NCI-H82 treated with DMSO at 0.1 percent for 48 hours (cell line): ENCODE results near the gene INPP4A.

Source experiments
- DNase-seq: peaks from one replicate; lab custom pipeline; 2025; ENCODE audit not compliant: unreplicated experiment; lab: John Stamatoyannopoulos, UW

INPP4A gene

DNA sequence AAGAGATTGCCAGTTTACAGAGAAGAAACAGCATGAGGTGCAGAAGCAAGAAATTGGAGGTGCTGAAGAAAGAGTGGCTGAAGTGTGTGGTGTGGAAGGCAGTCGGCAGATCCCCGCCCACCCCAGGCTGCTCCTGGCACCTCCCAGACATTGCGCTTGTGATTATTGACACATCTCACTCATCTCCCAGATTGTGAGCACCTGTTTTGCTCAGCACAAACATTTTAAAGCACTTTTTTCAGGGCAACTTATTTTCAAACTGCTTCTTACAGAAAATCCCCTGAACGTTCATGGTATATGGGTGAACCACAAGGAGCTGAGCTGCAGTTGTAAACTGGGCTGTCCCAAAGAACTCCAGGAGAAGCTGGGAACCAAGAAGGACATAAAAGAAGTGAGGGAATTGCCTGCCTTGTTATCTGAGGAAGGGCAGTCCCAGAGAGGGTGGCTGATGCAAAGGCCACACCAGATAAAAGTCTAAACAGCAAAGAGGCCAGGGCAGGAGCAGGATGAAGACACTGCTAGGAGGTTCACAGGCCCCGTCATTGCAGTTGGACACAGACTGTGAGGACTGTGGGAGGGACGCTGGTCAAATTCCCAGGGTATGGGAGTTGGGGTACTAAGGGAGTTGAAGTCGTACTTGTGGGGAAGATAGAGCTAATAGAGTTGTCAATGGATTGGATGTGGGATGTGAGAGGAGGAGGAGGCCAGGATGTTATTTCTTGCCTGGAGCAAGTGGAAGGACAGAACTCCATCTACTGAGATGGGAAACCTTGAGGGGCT is 65.1 kb downstream of the INPP4A start:
- no peak for DNase-seq

DNA sequence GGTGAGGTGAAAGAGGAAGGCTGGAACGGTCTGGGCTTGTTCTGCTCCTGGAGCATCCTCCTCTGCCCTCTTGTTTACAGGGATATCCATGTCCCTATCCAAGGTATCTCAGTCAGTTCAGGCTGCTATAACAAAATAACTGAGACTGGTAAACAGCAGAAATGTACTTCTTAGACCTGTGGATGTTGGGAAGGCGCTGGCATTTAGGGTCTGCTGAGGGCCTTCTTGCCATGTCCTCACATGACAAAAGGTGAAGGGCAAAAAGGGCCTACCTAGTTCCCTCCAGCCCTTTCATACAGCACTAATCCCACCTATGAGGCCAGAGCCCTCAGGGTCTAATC is 65.6 kb downstream of the INPP4A start:
- no peak for DNase-seq

DNA sequence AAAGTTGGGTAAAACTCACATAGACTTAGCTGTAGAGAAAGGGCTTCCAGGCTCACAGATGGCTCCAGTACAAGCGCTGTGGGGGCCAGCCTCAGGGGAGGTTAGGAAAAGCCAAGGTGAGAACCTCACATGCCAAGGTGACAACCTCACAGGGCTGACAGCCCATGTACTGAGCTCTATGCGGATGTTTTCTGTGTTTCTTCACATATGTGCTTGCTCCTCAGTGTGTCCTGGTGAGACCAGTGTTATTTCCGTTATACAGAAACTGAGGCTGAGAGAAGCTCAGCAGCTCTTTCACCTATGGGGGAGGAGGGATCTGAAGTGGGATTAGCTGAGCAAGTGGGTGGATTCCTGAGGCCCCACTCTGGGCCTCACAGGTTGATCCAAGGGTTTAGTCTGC is 67.3 kb downstream of the INPP4A start:
- DNase-seq, result no peak

DNA sequence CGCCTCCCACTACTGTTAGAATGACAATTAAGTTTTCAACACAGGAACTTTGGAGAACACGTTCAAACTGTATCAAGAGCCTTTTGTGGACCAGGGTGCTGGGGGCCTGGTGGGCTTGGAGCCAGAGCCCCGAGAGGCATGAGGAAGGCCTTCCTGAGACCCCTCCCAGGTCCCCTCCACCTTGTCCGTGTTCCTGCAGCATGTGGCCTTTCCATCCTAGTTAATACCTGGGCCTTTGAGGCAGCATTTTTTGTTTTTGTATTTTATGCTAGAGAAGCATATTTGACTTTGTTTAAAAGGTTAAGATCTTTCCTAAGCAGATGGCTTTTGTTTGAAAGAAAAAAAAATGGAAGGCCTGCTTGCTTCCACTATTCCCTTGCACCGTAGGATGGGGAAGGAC is 68.0 kb downstream of the INPP4A start:
- DNase-seq, result no peak

DNA sequence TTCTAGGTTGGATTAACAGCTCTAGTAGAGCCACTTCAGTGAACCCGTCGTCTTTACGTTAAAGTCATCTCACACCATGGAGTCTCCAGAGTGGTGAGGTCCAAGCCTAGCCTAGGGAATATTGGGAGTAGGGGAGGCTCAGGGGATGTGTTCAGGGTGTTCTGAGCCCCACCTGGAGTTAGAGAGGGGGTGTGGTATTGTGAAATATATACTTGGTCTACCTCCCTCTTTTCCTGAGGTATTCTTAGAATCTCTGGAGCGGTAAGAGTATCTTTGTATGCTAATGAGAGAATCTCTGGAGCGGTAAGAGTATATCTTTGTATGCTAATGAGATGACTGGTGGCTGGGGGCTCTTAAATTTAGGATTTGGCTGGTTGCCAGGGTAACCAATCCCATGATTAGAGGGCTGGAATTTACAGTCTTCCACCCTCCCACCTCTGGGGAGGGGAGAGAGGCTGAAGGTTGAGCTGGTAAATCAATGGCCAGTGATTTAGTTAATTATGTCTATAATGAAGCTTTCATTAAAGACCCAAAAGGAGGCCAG is 69.5 kb downstream of the INPP4A start:
- peak; percentile 28 for DNase-seq

DNA sequence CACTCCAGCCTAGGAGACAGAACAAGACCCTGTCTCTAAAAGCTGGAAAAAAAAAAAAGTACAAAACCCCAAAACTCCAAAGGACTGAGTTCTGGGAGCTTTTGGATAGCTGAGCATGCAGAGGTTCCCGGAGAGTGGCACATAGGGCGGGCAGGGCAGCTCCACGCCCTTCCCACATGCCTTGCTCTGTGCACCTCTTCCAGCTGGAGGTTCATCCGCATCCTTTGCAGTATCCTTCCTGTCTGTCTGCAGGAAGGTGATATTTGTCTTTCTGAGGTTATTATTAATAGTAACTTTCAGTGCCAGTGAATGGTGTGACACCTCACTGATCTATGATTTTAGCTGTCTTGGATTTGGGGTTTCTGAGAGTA is 70.2 kb downstream of the INPP4A start:
- no peak for DNase-seq

DNA sequence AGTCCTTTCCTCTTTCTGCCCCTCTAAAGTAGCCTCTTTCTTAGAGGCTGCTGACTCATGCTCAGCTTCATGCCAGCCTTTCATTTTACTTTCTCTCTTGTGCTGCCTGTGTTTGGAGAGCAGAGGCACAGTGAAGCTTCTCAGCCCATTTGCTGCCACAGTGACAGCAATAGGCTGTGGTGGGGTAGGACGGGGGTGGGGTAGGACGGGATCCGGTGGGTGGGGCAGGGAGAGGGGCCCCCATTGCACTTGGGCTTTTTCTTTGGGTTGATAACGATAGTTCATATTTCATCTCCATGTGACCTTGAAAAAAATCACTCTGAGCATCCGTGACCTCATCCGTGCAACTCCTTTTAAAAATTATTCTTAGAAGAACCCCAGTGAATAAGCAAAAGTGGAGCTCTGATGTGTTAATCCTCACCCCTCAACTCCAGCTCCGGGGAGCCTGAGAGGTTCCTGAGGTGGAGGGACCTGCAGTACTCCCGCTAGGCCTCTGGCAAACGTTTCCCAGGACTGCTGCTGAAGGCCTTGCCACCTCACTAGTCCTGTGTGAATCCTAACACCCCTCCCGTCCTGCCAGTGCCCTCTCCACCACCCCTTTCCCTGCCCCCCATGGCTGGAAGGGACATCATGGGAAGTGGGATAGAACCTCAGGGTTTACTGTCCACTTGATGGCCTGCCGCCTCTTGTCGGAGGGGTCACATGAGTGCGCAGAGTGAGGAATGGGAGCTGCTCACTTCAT is 70.8 kb downstream of the INPP4A start:
- no peak for DNase-seq

DNA sequence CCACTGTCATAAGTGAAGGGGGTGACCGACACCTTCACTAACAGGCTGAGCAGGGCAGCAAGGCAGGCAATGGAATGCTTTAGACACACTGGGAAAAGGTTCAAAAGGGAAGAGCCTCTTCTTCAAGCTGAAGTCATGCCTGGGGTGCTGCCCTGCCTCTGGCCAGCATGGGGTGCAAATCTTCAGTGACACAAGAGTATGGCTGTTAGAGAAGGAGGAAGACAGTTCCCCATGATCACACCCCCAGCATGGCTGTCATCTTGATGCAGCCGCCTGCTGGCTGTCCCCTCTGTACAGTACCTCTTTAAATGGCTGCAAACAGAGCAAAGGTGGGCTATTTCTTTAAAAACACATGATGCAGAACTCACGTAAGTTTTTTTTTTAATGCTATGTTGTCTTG is 71.9 kb downstream of the INPP4A start:
- no peak for DNase-seq

DNA sequence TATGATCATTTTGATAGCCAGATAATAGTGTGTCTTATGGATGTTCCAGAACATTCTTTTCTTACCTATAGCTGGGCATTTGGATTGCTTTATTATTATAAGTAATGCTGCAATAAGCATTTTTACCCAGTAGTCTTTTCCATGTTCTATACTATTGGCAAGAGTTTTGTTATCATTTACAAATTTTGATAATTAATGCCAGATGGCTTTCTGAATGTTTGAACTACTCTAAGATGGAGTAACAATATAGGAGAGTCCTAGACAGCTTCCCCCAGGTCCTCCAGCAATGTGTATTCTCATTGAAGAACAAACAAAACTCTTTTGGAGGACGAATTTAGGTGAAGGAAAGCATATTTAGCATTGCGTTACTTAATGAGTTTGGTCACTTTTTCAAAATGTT is 73.0 kb downstream of the INPP4A start:
- no peak for DNase-seq

DNA sequence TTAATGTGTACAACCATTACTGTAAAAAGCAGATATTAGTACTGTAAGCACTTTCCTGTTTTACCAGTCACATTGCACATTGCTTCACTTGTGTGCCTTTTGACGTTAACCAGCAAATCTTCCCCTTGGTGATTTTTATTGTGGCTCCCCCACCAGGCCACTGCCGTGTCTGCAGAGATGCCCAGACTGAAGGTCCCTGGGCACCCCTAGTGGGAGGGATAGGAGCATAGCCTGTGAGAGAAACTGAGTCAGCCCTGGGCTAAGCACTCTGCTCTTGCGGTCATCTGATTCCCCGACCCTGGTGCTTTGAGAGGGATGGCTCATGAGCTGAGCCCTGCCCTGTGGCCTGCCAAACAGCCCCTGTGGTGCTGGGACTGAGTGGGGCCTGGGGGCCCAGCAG is 73.4 kb downstream of the INPP4A start:
- DNase-seq, result no peak

DNA sequence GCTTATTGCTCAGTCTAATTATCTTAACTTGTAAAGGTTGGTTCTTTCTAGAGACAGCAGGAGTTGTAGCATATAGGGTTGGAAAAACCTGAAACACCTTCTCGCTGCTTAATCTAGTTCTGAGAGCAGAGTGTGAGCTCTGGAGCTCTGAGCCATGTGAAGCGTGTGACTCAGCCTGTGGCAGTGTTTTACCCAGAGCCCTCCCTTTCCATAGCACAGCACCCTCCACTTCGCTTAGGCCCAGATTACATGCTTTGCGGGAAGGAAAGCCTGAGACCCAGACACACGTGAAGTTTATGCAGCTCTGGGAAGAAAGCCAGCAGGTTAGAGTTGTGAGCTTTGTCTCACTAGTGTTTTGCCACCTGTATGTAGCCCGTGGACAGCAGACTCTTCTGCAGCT is 74.5 kb downstream of the INPP4A start:
- DNase-seq, result no peak

DNA sequence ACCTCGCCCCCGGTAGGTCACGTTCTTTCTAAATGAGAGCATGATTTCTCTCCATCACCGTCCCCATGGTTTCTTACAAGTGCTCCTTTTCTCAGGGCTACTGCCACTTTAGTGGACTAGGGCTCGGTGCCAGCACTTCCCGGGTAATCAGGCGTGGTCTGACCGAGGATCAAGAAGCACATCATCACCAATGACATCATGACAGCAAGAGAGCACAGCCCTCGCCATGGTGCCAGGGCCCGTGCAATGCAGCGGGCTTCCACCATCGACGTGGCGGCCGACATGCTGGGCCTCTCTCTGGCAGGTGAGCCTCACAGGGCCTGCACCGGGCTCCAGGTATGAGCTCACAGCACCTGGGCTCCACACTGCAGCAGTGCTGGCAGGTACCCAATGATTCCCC is 75.2 kb downstream of the INPP4A start:
- no peak for DNase-seq

DNA sequence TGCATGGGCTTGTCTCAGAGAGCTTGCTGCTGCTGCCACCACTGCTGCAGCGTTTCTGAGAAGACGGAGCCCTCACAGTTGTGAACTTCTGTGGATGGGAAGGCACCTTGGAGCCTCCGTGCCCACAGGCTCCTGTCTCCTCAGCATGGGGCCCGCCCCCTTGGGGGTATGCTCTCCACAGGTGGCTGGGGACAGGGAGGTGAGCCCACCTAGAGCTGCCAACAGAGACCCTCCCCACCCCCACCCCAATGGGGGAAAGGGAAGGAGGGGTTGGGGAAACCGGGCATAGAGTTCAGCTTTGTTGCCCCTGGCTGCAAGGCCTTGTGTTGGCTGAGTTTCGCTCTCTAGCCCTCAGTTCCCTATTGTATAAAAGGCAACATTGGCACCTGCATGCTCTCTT is 76.1 kb downstream of the INPP4A start:
- DNase-seq, result no peak

DNA sequence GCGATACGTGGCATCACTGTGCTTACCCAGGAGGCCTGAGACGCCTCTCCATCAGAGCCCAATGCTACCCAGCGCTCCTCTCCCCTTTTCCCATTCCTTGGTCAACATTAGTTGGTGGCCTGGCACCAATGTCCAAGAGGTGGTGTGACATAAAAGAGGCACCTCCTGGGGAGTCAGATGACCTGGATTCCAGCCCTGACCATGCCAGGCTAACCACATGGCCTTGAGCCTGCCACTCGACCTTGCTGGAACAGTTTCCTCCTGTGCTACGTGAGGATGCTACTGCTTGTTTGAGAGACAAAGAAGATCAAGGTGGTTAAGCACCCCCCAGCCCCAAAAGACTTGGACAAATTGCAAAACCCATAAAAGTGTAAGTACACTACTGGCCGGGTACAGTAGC is 76.6 kb downstream of the INPP4A start:
- no peak for DNase-seq

DNA sequence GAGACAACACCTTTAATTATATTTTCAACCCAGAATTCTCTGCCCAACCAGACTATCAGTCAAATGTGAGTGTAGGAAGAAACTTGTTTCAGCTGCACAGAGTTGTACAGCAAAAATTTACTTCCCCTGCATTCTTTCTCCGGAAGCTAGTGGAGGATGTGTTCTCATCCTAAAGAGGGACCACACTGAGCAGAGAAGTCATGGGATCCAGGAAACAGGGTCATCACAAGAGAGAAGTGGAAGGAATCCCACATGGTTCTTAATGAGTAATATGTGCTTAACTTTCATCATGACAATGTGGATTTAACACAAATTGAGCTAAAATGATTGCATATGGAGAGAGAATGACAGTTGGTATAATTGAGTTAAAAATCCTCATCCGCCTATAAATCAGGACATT is 78.2 kb downstream of the INPP4A start:
- DNase-seq, result no peak

DNA sequence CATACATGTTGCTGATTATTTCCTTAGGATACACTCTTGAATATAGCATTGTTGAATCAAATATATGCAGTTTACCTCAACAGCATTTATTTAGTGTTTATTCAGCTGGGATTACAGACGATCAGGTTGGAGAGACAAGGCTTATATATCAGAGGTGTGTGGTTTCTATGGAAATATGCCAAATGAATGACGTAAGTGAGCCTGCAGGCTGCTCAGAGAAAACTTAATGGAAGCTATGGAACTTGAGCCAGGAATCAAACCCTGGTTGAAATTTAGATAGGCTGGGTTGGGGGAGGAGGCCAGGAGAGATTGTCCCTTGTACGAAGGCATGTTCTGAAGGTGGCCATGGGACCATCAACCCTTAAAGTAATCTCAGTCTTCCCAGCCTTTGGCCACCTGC is 79.5 kb downstream of the INPP4A start:
- no peak for DNase-seq

DNA sequence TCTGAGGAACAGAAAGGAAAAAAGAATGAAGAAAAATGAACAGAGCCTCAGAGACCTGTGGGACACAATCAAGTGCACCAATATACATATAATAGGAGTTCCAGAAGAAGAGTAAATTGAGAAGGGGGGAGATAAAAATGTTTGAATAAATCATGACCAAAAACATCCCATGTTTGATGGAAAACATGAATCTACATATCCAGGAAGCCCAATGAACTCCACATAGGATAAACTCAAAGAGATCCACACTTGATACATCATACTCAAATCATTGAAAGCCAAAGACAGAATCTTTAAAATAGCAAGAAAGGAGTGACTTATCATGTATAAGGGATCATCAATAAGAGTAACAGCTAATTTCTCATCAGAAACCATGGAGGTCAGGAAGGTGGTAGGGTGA is 83.7 kb downstream of the INPP4A start:
- DNase-seq, result no peak

DNA sequence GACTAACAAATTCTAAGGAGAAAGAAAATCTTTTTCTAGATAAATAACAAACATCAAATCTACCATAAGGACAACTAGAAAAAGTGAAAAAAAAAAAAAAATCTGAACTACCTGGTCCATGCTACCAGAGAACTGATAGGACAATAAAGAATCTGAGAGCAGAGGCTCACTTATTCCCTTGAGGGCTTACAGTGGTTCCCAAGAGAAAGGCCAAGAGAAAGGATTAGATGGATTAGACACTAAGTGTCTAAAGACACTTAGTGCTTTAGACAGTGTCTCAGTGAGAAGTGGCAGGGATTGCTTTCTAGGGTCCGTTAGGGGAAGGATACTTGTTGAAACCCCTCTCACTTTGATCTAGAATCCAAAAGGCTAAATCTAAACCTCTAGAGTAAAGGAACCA is 85.5 kb downstream of the INPP4A start:
- DNase-seq, result peak; percentile 86

DNA sequence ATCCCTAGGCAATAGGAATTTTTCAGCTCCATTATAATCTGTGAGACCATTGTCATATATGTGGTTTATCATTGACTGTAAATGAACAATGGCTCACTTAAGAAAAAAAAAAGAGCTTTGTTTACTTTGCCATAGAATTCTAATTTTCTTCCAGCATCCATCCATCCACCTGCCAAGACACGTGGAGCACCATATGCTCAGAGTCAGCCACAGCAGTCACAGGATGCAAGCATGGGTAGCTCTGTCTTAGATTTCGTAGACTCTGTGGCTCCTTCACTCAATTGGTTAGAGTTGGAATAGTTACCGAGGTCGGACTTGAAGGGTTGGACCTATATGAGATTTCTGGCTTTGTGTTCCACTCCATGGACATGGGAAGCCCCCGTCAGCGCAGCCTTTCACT is 88.1 kb downstream of the INPP4A start:
- DNase-seq, result no peak

DNA sequence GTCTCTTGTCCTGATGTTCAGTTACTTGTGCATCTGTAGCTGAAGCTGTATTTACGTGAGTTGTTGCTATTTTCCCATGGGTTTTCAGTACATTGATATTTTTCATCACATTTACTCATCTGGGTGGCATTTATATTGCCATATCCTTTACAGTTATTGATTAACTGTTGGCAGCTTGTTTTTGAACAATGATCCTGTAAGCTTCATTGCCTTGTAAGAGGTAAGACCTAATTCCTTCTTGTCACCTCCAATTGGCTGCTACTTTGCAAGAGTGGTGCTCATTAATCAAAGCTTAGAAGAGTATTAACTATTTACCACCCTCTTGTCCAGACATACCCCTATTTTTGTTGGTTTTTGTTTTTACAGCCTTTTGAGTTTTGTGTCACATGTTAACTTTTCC is 88.9 kb downstream of the INPP4A start:
- DNase-seq, result no peak

DNA sequence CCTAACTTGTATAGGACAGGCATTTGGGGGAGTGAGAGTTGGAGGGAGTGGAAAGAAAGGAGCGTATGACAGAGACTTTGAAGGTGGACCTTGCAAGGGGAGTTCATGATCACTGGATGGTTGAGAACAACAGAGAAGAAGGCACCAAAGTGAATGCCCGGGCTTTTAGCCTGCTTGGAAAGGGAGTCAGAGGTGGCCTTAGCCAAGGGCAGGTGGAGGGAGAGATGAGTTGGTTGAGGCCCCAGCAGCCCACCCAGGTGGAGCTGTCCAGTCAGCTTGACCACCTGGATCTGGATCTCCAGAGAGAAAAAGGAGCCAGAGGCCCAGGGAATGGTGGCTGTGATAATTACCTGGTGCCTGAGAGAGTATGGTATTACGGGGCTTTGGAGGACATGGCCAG is 90.1 kb downstream of the INPP4A start:
- no peak for DNase-seq

DNA sequence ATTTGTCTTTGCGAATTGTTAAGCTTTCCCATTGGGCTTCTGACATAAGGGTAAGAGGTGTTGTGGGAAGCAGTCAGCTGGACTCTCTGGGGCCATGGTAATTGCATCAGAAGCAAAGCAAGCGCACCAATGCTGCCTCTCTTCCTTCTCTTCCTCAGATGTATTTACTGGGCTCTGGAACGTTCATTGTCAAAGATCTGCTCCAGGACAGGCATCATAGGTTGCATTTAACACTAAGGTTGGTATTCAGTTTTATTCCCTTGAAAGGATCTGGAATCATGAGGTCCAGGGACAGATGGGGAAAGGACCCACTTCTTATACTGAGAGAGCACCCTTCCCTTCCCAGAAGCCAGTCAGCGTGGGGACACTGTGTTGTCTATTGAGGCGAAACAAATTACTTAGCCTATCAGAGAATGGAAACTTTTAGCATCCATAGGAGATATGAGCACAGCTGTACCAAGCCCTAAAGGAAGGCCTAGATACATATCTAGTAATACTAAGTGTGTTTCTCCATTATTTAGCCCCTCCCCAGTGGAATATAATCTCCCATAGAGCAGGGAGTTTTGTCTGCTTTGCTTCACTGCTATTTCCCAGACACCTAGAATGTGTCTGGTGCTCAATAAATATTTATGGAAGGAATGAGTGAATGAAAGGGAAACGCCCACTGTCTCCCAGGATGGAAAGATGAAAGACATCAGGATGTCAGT is 91.5 kb downstream of the INPP4A start:
- DNase-seq, result no peak
